Spinal cord (tissue), 10 donors: ENCODE measurements around the gene XIRP1. TPM values are rescaled to one million over a fixed set of nuclear protein-coding genes. Genes with fewer than 3 reads are reported as not detected.
A peak's percentile ranks its signal among the peaks of the same experiment; 100 is the strongest.

Experiments used
- DNase-seq, 6 donors: peaks; one replicate each; pipeline versions ENCODE4 v3.0.0 to v3.0.0-alpha.2; 2013 to 2015; ENCODE audit warnings: low spot score in 6 of 6, low read depth in 4 of 6
- H3K27ac ChIP-seq: one replicate; pipeline ENCODE4 v1.5.1; 2013; ENCODE audit warnings: low read depth, low read length, control low read depth
- H3K27me3 ChIP-seq: one replicate; pipeline ENCODE4 v1.6.1; 2013; ENCODE audit warnings: low read length; ENCODE audit not compliant: control insufficient read depth, insufficient read depth
- H3K36me3 ChIP-seq: one replicate; pipeline ENCODE4 v1.6.1; 2013; ENCODE audit warnings: low read length; ENCODE audit not compliant: control insufficient read depth, insufficient read depth
- H3K4me1 ChIP-seq: one replicate; pipeline ENCODE4 v1.6.1; 2013; ENCODE audit warnings: low read length; ENCODE audit not compliant: control insufficient read depth, insufficient read depth
- H3K4me3 ChIP-seq: one replicate; pipeline ENCODE4 v1.5.1; 2013; ENCODE audit warnings: low read depth, low read length, control low read depth
- H3K9me3 ChIP-seq: one replicate; pipeline ENCODE4 v1.6.1; 2013; ENCODE audit warnings: low read length; ENCODE audit not compliant: control insufficient read depth, insufficient read depth
- WGBS: methylation state at CpG from one replicate; pipeline ENCODE4 v1.1.5; 2013; ENCODE audit warnings: missing lambda C conversion rate; ENCODE audit not compliant: insufficient coverage; 5-methylcytosine and 5-hydroxymethylcytosine counted together
- polyA plus RNA-seq, 2 donors: library from polyadenylated mRNA; unstranded; fragments of 120-200 nt; gene quantifications; one replicate each; pipeline ENCODE4 v1.2.1, GENCODE V29; 2013; ENCODE audit not compliant: insufficient read length in 2 of 2
- total RNA-seq, 2 donors: library from RNA; depleted of rRNA in 1 of 2; stranded (reverse); fragments of 120-200 nt in 1 of 2; fragments of >200 nt in 1 of 2; gene quantifications; one replicate each; pipeline versions ENCODE4 v1.2.3 to v1.2.4, GENCODE V29; 2013 to 2014
- donor health status: healthy.

XIRP1 gene
- total and polyA plus RNA-seq, 4 donors = 0.20 to 1.6 (median 0.89) TPM

DNA sequence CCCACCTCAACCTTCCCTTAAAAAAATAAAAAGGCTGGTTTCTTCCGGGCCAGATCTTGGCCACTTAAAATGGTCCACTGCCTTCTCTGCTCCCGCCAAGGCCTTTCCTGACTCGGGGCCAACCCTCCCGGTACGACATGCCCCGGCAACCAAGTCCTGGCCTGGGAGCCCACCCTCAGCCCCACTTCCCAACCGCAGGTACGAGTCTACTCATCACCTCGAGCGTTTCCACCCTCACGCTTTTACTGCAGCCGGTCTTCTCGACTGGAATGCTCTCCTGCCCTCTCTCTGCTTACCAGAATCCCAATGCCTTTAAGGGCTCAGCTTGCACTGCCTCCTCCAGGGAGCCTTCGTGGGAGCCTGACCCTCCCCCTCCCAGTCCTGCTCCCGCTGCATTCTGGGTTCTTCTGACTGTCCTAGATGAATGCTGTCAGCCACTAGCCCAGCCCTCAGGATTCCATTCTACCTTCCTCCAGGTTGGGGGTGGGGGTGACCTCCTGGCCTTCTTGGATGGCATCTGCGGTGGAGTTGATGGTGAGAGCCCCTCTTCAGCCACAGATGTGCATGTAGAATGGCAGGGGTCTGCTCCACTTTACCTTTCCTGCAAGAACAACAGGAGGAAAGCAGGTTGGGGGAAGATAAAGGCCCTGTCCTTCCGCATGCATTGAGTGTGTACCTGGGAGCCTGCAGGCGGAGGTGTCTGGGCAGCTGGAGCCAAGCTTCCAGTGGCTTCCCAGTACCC, 37.9 kb downstream of the XIRP1 start:
- peak overlapping the region; percentile 57 for H3K27ac ChIP-seq
- H3K4me3 ChIP-seq = no peak overlapping the region

DNA sequence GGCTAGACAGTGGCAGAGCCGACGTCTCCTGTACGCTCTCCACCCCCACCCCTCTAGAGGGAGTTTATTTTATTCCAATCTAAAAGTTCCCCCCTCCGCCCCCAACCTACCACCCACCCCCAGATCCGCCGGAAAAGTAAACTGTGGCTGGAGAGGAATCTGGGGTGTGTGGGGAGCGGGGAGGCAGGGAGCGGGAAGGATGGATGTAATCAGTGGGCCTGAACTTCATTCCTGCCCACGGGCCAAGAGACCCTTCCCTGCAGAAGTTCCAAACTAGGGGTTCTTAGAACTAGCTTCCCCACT, 38.5 kb downstream of the XIRP1 start:
- peak overlapping the region; percentile 37 for H3K4me3 ChIP-seq
- no peak for DNase-seq
- H3K36me3 ChIP-seq = peaks cover 2% of the 10 kb centered on the region
- WGBS = 0% methylated on average over 1 of the region's 9 CpGs
- H3K4me1 ChIP-seq = peaks cover 46% of the 10 kb centered on the region
- H3K9me3 ChIP-seq = no peaks in the 10 kb centered on the region
- no peaks in the 10 kb centered on the region for H3K27me3 ChIP-seq
- peak overlapping the region; percentile 78 for H3K27ac ChIP-seq

More for the DNA sequence above, 37.9 kb downstream of the XIRP1 start:
- H3K4me1 ChIP-seq = peaks cover 45% of the 10 kb centered on the region
- WGBS = 34% methylated on average over 15 of the region's 18 CpGs
- no peaks in the 10 kb centered on the region for H3K9me3 ChIP-seq
- peaks cover 2% of the 10 kb centered on the region for H3K36me3 ChIP-seq
- DNase-seq = no peak
- H3K27me3 ChIP-seq = no peaks in the 10 kb centered on the region

DNA sequence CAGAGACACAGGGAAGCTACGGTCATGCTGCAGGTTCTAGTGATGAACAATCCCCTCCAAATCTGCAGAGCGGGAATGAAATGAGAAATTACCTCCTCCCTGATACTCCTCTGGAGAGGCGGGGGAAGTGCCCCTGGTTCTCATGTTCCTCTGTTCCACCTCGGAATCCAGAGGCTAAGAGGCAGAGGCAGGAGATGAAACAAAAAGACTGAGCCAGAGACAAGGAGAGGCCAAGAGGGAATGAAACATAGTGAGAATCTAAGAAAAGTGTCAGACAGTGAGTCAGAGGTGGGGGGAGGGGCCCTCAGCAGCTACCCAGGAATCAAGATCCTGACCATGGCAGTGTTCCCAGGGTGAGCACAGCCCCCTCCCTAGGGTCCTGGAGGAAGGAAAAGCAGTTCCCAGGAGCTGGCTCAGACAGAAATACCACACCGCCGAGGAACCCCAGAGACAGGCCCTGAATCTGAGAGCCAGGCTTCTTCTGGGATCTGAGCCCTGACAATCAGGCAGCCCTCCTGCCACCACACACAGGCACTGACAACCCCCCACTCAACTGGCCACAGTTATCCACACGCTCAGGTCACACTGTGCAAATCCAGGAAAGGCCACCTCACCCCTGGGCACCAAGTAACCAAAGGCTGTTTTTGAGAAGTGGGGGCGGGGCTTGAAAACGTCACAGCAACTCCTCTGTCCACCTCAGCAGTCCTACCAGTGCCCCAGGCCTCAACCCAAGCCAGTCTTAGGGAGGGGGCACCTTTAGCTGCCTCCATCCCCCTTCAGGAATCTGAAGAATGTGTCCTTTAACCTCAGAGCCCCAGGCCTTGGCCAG, 41.4 kb downstream of the XIRP1 start:
- H3K4me1 ChIP-seq = peaks cover 75% of the 10 kb centered on the region
- peak overlapping the region; percentile 97 for H3K27ac ChIP-seq
- 11% methylated on average over 6 of the region's 9 CpGs for WGBS
- no peaks in the 10 kb centered on the region for H3K9me3 ChIP-seq
- peaks cover 15% of the 10 kb centered on the region for H3K36me3 ChIP-seq
- peak in 4 of 6 donors; percentile 75 to 94 (median 80) for DNase-seq
- peak overlapping the region; percentile 68 for H3K4me3 ChIP-seq
- no peaks in the 10 kb centered on the region for H3K27me3 ChIP-seq

DNA sequence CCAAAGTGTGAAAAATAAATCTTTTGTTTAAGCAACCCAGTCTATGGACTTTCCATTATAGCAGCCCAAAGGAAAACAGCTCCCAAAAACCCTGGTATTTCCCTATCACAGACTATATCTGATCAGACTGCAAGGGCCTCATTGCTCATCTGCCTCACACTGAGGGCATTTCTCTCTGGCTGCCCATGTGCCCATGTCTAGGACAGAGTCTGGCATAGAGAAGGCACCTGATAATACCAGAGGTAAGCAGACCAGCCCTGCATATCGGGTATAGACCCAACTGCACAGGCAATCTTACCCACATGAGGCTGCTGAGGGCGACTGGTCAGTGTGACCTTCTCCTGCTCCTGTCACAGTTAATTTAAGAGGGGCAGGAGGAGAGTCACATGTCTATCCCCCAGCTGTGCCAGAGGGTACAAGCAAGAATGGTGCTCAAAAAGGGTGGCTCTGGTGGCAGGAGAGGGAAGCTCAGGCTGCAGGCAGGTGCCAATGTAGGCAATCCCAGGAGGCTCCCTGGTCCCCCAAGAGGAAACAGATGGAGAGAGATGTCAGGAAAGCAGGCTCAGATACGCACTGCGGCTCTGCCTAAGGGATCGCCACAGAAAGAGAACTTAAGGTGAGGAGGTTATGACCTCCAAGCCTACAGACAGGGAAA, 42.1 kb downstream of the XIRP1 start:
- no peak for DNase-seq
- peak overlapping the region; percentile 68 for H3K4me3 ChIP-seq
- peak overlapping the region; percentile 97 for H3K27ac ChIP-seq

DNA sequence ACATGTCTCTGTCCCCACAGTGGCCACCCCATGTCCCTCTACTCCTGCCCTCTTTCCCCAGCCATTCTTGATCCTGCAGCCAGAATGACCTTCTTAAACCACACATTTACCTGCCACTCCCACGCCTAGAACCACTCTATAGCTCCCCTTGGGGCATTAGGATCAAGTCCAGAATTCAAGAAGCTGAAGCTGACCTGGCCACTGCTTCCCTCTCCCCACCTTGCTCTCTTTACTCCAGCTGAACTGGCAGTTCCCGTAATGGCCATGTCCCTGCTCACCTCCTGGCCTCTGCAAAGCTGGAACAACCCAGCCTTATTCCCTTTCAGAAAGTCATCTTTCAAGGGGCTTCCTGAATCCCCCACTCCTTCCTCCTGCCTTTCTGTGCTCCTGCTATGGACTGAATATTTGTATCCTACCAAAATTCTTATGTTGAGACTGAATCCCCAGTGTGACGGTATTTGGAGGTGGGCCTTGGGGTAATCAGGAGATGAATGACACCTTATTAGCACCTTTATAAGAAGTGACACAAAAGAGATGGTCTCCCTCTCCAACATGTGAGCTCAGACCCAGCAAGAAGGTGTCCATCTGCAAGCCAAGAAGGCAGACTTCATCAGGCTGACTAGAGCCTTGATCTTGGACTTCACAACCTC, 42.8 kb downstream of the XIRP1 start:
- Histone ChIP-seq H3K4me1 (peaks cover 77% of the 10 kb centered on the region), H3K27me3 (no peaks in the 10 kb centered on the region), H3K9me3 (no peaks in the 10 kb centered on the region), H3K27ac (peak overlapping the region; percentile 97), H3K4me3 (no peak overlapping the region), H3K36me3 (peaks cover 23% of the 10 kb centered on the region)
- DNase-seq = no peak
- WGBS = 77% methylated on average over 2 of the region's 3 CpGs

More for the DNA sequence above, 42.1 kb downstream of the XIRP1 start:
- peaks cover 17% of the 10 kb centered on the region for H3K36me3 ChIP-seq
- H3K9me3 ChIP-seq = no peaks in the 10 kb centered on the region
- no peaks in the 10 kb centered on the region for H3K27me3 ChIP-seq
- peaks cover 77% of the 10 kb centered on the region for H3K4me1 ChIP-seq
- 54% methylated on average over 5 of the region's 5 CpGs for WGBS

DNA sequence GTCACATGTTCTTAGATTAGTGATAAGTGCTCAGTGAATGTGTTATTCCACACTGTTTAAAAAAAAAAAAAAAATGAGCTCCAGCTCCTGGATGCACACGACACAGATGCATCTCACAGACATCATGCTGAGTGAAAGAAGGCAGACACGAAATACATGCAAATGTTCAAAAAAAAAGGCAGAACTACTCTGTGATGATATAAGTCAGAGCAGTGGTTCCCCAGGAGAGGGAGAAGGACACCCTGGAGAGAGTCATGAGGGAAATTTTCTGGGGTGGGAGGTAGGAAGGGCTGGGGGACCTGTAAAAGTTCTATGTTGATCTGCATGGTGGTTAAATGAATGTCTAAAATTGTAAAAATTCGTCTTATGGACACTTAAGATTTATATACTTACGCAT, 43.3 kb downstream of the XIRP1 start:
- Histone ChIP-seq H3K27ac (no peak overlapping the region), H3K9me3 (no peaks in the 10 kb centered on the region), H3K4me3 (no peak overlapping the region), H3K27me3 (no peaks in the 10 kb centered on the region), H3K36me3 (peaks cover 29% of the 10 kb centered on the region), H3K4me1 (peaks cover 72% of the 10 kb centered on the region)
- WGBS = 58% methylated on average over 2 of the region's 4 CpGs
- DNase-seq = peak in 1 of 6 donors; percentile 41

DNA sequence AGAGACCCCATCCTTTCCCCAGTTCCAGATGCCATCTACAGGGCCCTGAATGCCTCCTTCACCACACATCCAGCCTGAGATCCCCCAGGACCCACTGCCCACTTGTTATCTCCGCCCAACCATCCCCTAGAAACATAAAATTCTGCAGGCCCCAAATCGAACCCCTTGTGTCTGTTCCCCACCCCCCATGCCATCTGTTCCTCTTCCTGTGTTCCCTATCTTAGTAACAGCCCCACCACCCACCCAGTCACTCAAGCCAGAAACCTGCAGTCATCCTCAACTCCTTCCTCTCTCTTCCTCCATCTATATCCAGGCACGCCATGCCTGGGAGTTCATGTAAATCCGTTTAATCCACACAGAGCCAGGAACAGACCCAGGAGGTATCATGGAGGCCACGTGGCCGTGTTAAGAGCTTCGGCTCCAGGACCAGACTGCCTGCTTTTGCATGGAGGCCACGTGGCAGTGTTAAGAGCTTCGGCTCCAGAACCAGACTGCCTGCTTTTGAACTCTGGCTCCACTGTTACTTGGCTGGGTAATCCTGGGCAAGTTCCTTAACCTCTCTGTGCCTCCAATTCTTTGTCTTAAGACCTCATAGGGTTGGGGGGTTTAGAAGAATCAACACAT, 43.8 kb downstream of the XIRP1 start:
- peak in 1 of 6 donors; percentile 74 for DNase-seq

DNA sequence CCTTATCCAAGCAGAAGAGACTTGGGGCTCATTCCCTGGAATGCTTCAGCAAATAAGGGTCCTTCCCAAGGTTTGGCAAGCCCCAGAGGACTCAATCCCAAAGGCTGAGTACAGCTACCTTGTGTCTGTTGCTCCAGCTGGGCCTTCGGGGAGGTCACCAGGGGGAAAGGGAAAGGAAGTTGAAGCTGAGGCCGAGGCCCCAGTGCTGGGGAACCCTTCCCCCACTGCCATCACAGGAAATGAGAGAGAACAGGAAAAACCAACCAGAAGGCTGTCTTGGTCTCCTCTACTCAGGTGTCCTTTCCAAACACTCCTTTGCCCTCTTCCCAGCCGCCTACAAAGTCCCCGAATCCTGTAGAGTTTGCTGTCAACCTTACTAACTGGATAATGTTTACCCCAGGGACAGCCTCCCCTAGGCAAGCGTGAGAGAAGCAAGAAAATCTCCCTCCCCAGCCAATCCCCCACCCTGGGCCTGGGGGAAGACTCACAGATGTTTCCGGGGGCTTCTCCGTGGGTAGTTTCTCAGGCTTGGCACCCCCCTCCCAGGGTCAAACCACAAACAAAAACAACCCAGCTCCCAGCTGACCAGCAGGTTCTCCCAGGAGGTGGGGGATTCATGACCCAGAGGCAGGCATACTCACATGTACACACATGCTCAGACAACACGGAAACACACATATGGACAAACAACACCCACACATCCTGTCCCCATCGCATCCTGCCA, 44.5 kb downstream of the XIRP1 start:
- H3K27me3 ChIP-seq = no peaks in the 10 kb centered on the region
- DNase-seq = peak in 1 of 6 donors; percentile 37
- H3K36me3 ChIP-seq = peaks cover 41% of the 10 kb centered on the region
- 65% methylated on average over 5 of the region's 9 CpGs for whole genome bisulfite sequencing
- H3K4me1 ChIP-seq = peaks cover 73% of the 10 kb centered on the region
- H3K4me3 ChIP-seq = no peak overlapping the region
- no peaks in the 10 kb centered on the region for H3K9me3 ChIP-seq
- peak overlapping the region; percentile 69 for H3K27ac ChIP-seq

More for the DNA sequence above, 43.8 kb downstream of the XIRP1 start:
- H3K27ac ChIP-seq = peak overlapping the region; percentile 69
- H3K4me1 ChIP-seq = peaks cover 72% of the 10 kb centered on the region
- H3K36me3 ChIP-seq = peaks cover 34% of the 10 kb centered on the region
- H3K9me3 ChIP-seq = no peaks in the 10 kb centered on the region
- H3K27me3 ChIP-seq = no peaks in the 10 kb centered on the region
- no peak overlapping the region for H3K4me3 ChIP-seq
- 42% methylated on average over 9 of the region's 9 CpGs for whole genome bisulfite sequencing
